Osteoblast (primary cell): Measurements from ENCODE around the gene TKTL1. TPM values are rescaled to one million over a fixed set of nuclear protein-coding genes. Genes with fewer than 3 reads are reported as not detected.

Experiments used
- DNase-seq: peaks from one replicate; pipeline ENCODE4 v3.0.0; 2011; ENCODE audit warnings: low spot score, mixed read lengths; ENCODE audit not compliant: insufficient read length; ENCODE audit errors: missing footprints
- H2AFZ ChIP-seq: 2 replicates; pipeline ENCODE4 v1.6.0; 2011; ENCODE audit warnings: mild to moderate bottlenecking, low read length
- H3K27ac ChIP-seq: 2 replicates; pipeline ENCODE4 v1.5.1; 2011; ENCODE audit warnings: mild to moderate bottlenecking, low read depth, low read length, moderate library complexity
- H3K27me3 ChIP-seq: 2 replicates; pipeline ENCODE4 v1.6.0; 2012; ENCODE audit warnings: mild to moderate bottlenecking, control low read depth, inconsistent platforms, low read length, moderate library complexity; ENCODE audit not compliant: insufficient read depth
- H3K36me3 ChIP-seq: 2 replicates; pipeline ENCODE4 v1.5.1; 2011; ENCODE audit warnings: mild to moderate bottlenecking, low read length, control low read depth, moderate library complexity; ENCODE audit not compliant: insufficient read depth
- H3K4me1 ChIP-seq: 2 replicates; pipeline ENCODE4 v1.5.1; 2011; ENCODE audit warnings: mild to moderate bottlenecking, low read length, control low read depth, moderate library complexity; ENCODE audit not compliant: insufficient read depth
- H3K4me2 ChIP-seq: 2 replicates; pipeline ENCODE4 v1.6.0; 2011; ENCODE audit warnings: mild to moderate bottlenecking, low read length; ENCODE audit not compliant: insufficient read depth
- H3K4me3 ChIP-seq: fragments of 200-600 bp; sonication (generic); 3 replicates; pipeline ENCODE4 v1.5.1; 2012; ENCODE audit warnings: mild to moderate bottlenecking, low read length, inconsistent platforms; ENCODE audit not compliant: insufficient read depth
- H3K79me2 ChIP-seq: 2 replicates; pipeline ENCODE4 v1.6.0; 2012; ENCODE audit warnings: mild to moderate bottlenecking, low read length, control low read depth, inconsistent platforms; ENCODE audit not compliant: insufficient read depth
- H3K9me3 ChIP-seq: 2 replicates; pipeline ENCODE4 v1.5.1; 2011; ENCODE audit warnings: low read depth, low read length, control low read depth
- H4K20me1 ChIP-seq: 2 replicates; pipeline ENCODE4 v1.6.0; 2012; ENCODE audit warnings: mild to moderate bottlenecking, low read length, control low read depth; ENCODE audit not compliant: insufficient read depth
- CTCF ChIP-seq: IDR thresholded peaks from 2 replicates; pipeline ENCODE4 v1.5.1; 2011; ENCODE audit warnings: mild to moderate bottlenecking, low read depth, low read length, moderate library complexity; ENCODE audit errors: extremely low read depth
- total RNA-seq: library from RNA; depleted of rRNA; stranded (reverse); fragments of >200 nt; gene quantifications from 2 replicates; pipeline ENCODE4 v1.2.3, GENCODE V29; 2012

TKTL1 gene
- total RNA-seq, 1 donor: not detected

GRCh38 chrX:154321594-154321993, 26.0 kb downstream of the TKTL1 start:
- Histone ChIP-seq H4K20me1 (no peaks in the 10 kb centered on the region), H3K4me3 (no peak overlapping the region), H3K9me3 (no peaks in the 10 kb centered on the region), H3K4me2 (no peak overlapping the region), H3K79me2 (no peaks in the 10 kb centered on the region), H2AFZ (no peak overlapping the region), H3K27ac (no peak overlapping the region), H3K27me3 (peaks cover 40% of the 10 kb centered on the region), H3K4me1 (peaks cover 7% of the 10 kb centered on the region), H3K36me3 (no peaks in the 10 kb centered on the region)
- peak; percentile 14 for DNase-seq
- TF ChIP-seq CTCF: no peak

- no peak for TF ChIP-seq CTCF
- no peak for DNase-seq
- Histone ChIP-seq H3K9me3 (no peaks in the 10 kb centered on the region), H3K4me2 (no peak overlapping the region), H4K20me1 (no peaks in the 10 kb centered on the region), H3K4me3 (no peak overlapping the region), H3K4me1 (peaks cover 7% of the 10 kb centered on the region), H3K27ac (no peak overlapping the region), H3K36me3 (no peaks in the 10 kb centered on the region), H3K79me2 (no peaks in the 10 kb centered on the region), H3K27me3 (peaks cover 49% of the 10 kb centered on the region), H2AFZ (no peak overlapping the region)
Measured at GRCh38 chrX:154322890-154323289, 27.3 kb downstream of the TKTL1 start.

- Histone ChIP-seq H4K20me1 (no peaks in the 10 kb centered on the region), H3K4me1 (peaks cover 7% of the 10 kb centered on the region), H3K27ac (no peak overlapping the region), H3K27me3 (peaks cover 49% of the 10 kb centered on the region), H3K4me2 (no peak overlapping the region), H3K79me2 (no peaks in the 10 kb centered on the region), H2AFZ (no peak overlapping the region), H3K36me3 (no peaks in the 10 kb centered on the region), H3K4me3 (no peak overlapping the region), H3K9me3 (no peaks in the 10 kb centered on the region)
- DNase-seq: no peak
- no peak for TF ChIP-seq CTCF
Measured at GRCh38 chrX:154323537-154323936, 27.9 kb downstream of the TKTL1 start.

- no peak for DNase-seq
- H3K4me2 ChIP-seq: peak overlapping the region; percentile 22
Measured at GRCh38 chrX:154325541-154325940, 29.9 kb downstream of the TKTL1 start.

More at GRCh38 chrX:154325541-154325940, 29.9 kb downstream of the TKTL1 start:
- no peaks in the 10 kb centered on the region for H3K9me3 ChIP-seq
- H4K20me1 ChIP-seq: no peaks in the 10 kb centered on the region
- H3K4me1 ChIP-seq: peaks cover 10% of the 10 kb centered on the region
- no peak overlapping the region for H3K27ac ChIP-seq
- no peak for TF ChIP-seq CTCF
- H3K27me3 ChIP-seq: peaks cover 36% of the 10 kb centered on the region
- no peaks in the 10 kb centered on the region for H3K79me2 ChIP-seq
- H3K36me3 ChIP-seq: no peaks in the 10 kb centered on the region
- H3K4me3 ChIP-seq: no peak overlapping the region
- H2AFZ ChIP-seq: no peak overlapping the region
